Mucosa of gallbladder (tissue), 1 donor: ENCODE results near the gene MBOAT7. TPM values are rescaled to one million over a fixed set of nuclear protein-coding genes. Genes with fewer than 3 reads are reported as not detected.
"Not testable (repeated sequence)": the region's sequence is repeated elsewhere in the genome, so short reads cannot be mapped to it uniquely, and the experiment has no call there.

ENCODE experiments used
- DNase-seq: peaks from one replicate; pipeline ENCODE4 v3.0.0-alpha.2; 2020; ENCODE audit warnings: low spot score
- total RNA-seq: library from RNA; stranded (reverse); gene quantifications from one replicate; pipeline ENCODE4 v1.2.1, GENCODE V29; 2021
- donor health status: DM: no; HTN: no; CAD: no.

Gene MBOAT7
- 263 TPM for total RNA-seq

- DNase-seq: no peak
These were observed at the start of gene MBOAT7 for GRCh38 chr19:54189145-54189734. TSS of gene MBOAT7 (minus strand) at chr19:54189580. CDS start at chr19:54188508, 1,072 bp downstream.

- no peak for DNase-seq
These were observed 44.6 kb upstream of the MBOAT7 start for GRCh38 chr19:54233941-54234340.

GRCh38 chr19:54231077-54231931 lies 41.9 kb upstream of the MBOAT7 start:
- peak; percentile 90 for DNase-seq

- no peak for DNase-seq
These were observed 40.7 kb upstream of the MBOAT7 start for GRCh38 chr19:54230031-54230430.

GRCh38 chr19:54229146-54229545 lies 39.8 kb upstream of the MBOAT7 start:
- no peak for DNase-seq

- DNase-seq: not testable (repeated sequence)
These were observed 35.2 kb upstream of the MBOAT7 start for GRCh38 chr19:54224619-54225018.

GRCh38 chr19:54223937-54224281 lies 34.5 kb upstream of the MBOAT7 start:
- not testable (repeated sequence) for DNase-seq

- not testable (repeated sequence) for DNase-seq
These were observed 34.0 kb upstream of the MBOAT7 start for GRCh38 chr19:54223277-54223936.

- DNase-seq: not testable (repeated sequence)
These were observed 33.3 kb upstream of the MBOAT7 start, which contains the start of gene LILRB3 for GRCh38 chr19:54222474-54223276. TSS of gene LILRB3 (minus strand) at chr19:54223007. CDS start at chr19:54222976, 31 bp downstream.

GRCh38 chr19:54221947-54222346 lies 32.6 kb upstream of the MBOAT7 start:
- DNase-seq: not testable (repeated sequence)

GRCh38 chr19:54219702-54220101 lies 30.3 kb upstream of the MBOAT7 start:
- not testable (repeated sequence) for DNase-seq

- no peak for DNase-seq
These were observed 29.7 kb upstream of the MBOAT7 start for GRCh38 chr19:54218960-54219661.

- DNase-seq: no peak
These were observed 28.9 kb upstream of the MBOAT7 start for GRCh38 chr19:54218259-54218658.

- DNase-seq: not testable (repeated sequence)
These were observed 28.3 kb upstream of the MBOAT7 start for GRCh38 chr19:54217517-54218247.

- DNase-seq: no peak
These were observed 27.5 kb upstream of the MBOAT7 start for GRCh38 chr19:54216869-54217268.

GRCh38 chr19:54214734-54215133 lies 25.4 kb upstream of the MBOAT7 start:
- DNase-seq: not testable (repeated sequence)

- DNase-seq: not testable (repeated sequence)
These were observed 24.8 kb upstream of the MBOAT7 start for GRCh38 chr19:54214217-54214616.

GRCh38 chr19:54211235-54211634 lies 21.9 kb upstream of the MBOAT7 start:
- no peak for DNase-seq

GRCh38 chr19:54209811-54210494 lies 20.6 kb upstream of the MBOAT7 start:
- DNase-seq: peak; percentile 95
